GM12878 (cell line): ENCODE measurements around the gene PDE6C.

Experiments
- CHD2 ChIP-seq: IDR thresholded peaks from 2 replicates; pipeline ENCODE4 v1.6.1; 2011; ENCODE audit warnings: low read depth, low read length, improper control_type of control experiment, borderline replicate concordance
- CREB1 ChIP-seq: IDR thresholded peaks from 2 replicates; pipeline ENCODE4 v1.6.1; 2012; ENCODE audit warnings: low read depth, mild to moderate bottlenecking, inconsistent platforms
- EZH2 ChIP-seq: IDR thresholded peaks from 2 replicates; pipeline ENCODE4 v1.6.1; 2012; ENCODE audit warnings: low read depth, mild to moderate bottlenecking, control low read depth, inconsistent platforms, low read length, borderline replicate concordance; ENCODE audit not compliant: control insufficient read depth
- FOXK2 ChIP-seq: fragments of 450-650 bp; IDR thresholded peaks from 2 replicates; pipeline ENCODE4 v1.6.1; 2017; ENCODE audit warnings: mild to moderate bottlenecking, moderate library complexity
- KLF5 ChIP-seq: fragments of 450-650 bp; IDR thresholded peaks from 2 replicates; pipeline ENCODE4 v1.6.1; 2014; ENCODE audit warnings: mild to moderate bottlenecking; ENCODE audit not compliant: partially characterized antibody
- NR2C2 ChIP-seq: IDR thresholded peaks from 2 replicates; pipeline ENCODE4 v1.6.1; 2011; ENCODE audit warnings: borderline replicate concordance, low read depth; ENCODE audit not compliant: control insufficient read depth, insufficient read length
- PAX8 ChIP-seq: fragments of 450-650 bp; IDR thresholded peaks from 2 replicates; pipeline ENCODE4 v1.6.1; 2017; ENCODE audit warnings: mild to moderate bottlenecking, moderate library complexity
- POLR2A ChIP-seq: IDR thresholded peaks from 2 replicates; pipeline ENCODE4 v1.6.1; 2011; ENCODE audit warnings: low read depth, mild to moderate bottlenecking, low read length
- YY1 ChIP-seq: IDR thresholded peaks from 2 replicates; pipeline ENCODE4 v1.6.1; 2011; ENCODE audit warnings: low read depth, mild to moderate bottlenecking, low read length
- TF ChIP-seq, protein P1 (sequence below): IDR thresholded peaks from 2 replicates; pipeline ENCODE4 v1.6.1; 2012; ENCODE audit warnings: low read depth, low read length, improper control_type of control experiment
- TF ChIP-seq, protein P2 (sequence below), 3 experiments: IDR thresholded peaks in 2 of 3; conservative IDR thresholded peaks in 1 of 3; 2 replicates each; pipeline ENCODE4 v1.5.1; 2011; ENCODE audit warnings: low read depth in 3 of 3, low read length in 3 of 3, mild to moderate bottlenecking in 3 of 3, control low read depth in 2 of 3, moderate library complexity in 2 of 3, inconsistent platforms in 1 of 3, mixed read lengths in 1 of 3; ENCODE audit not compliant: control insufficient read depth in 2 of 3, insufficient read depth in 1 of 3; ENCODE audit errors: extremely low read depth in 1 of 3

DNA sequence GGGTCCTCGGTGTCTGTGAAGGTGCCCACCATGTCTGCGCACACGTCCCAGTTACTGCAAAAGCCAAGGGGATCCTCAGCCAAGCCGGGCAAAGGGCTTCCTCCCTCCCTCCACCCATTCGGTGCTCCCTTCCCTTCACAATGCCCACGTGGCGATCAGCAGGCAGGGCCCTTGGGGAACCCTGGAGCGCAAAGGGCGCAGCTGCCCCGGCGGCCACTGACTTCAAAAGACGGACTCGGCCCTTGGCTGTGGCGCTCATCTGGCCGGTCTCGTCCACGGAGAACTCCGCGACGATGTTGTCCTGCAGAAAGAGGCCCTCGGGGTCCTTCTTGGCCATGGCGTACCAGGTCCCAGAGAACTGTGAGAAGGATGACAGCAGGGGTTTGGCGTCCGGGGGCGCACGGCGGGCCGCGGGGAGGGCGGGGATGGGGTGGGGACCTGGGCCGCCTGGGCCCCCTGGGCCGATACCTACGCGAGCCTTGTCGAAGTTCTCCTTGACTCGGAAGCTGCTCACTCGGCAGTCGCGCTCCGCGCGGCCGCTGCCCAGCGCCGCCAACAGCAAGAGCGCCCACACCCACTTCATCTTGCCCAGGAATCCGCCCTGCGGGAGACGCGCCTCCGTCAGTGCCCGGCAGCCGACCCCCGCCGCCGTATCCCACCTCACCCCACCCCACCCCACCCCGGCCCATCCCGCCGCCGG, 11.7 kb upstream of the PDE6C start:
- TF ChIP-seq FOXK2 = no peak
- TF ChIP-seq CHD2 = no peak
- no peak for TF ChIP-seq KLF5
- no peak for TF ChIP-seq EZH2
- TF ChIP-seq CREB1 = no peak
- TF ChIP-seq NR2C2 = no peak
- TF ChIP-seq YY1 = no peak
- no peak for TF ChIP-seq POLR2A
- TF ChIP-seq, protein P1, sequence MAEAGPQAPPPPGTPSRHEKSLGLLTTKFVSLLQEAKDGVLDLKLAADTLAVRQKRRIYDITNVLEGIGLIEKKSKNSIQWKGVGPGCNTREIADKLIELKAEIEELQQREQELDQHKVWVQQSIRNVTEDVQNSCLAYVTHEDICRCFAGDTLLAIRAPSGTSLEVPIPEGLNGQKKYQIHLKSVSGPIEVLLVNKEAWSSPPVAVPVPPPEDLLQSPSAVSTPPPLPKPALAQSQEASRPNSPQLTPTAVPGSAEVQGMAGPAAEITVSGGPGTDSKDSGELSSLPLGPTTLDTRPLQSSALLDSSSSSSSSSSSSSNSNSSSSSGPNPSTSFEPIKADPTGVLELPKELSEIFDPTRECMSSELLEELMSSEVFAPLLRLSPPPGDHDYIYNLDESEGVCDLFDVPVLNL = no peak
- TF ChIP-seq, protein P2, sequence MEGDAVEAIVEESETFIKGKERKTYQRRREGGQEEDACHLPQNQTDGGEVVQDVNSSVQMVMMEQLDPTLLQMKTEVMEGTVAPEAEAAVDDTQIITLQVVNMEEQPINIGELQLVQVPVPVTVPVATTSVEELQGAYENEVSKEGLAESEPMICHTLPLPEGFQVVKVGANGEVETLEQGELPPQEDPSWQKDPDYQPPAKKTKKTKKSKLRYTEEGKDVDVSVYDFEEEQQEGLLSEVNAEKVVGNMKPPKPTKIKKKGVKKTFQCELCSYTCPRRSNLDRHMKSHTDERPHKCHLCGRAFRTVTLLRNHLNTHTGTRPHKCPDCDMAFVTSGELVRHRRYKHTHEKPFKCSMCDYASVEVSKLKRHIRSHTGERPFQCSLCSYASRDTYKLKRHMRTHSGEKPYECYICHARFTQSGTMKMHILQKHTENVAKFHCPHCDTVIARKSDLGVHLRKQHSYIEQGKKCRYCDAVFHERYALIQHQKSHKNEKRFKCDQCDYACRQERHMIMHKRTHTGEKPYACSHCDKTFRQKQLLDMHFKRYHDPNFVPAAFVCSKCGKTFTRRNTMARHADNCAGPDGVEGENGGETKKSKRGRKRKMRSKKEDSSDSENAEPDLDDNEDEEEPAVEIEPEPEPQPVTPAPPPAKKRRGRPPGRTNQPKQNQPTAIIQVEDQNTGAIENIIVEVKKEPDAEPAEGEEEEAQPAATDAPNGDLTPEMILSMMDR (IDR thresholded peaks at IDR 0.05 in 2 of 3, conservative IDR thresholded peaks at IDR 0.05 in 1 of 3; ENCODE audit: control insufficient read depth in 2 of 3, extremely low read depth in 1 of 3, insufficient read depth in 1 of 3, low read depth in 3 of 3, low read length in 3 of 3) = no peak
- no peak for TF ChIP-seq PAX8
